ENCODE data around the gene GCK. TPM values are rescaled to one million over a fixed set of nuclear protein-coding genes. Genes with fewer than 3 reads are reported as not detected.

Gene GCK
- total RNA-seq, 1 experiment from 2014 or later, result not detected

GRCh38 chr7:44152971-44153947 lies 36.0 kb downstream of the GCK start:
- TF ChIP-seq, protein P1, sequence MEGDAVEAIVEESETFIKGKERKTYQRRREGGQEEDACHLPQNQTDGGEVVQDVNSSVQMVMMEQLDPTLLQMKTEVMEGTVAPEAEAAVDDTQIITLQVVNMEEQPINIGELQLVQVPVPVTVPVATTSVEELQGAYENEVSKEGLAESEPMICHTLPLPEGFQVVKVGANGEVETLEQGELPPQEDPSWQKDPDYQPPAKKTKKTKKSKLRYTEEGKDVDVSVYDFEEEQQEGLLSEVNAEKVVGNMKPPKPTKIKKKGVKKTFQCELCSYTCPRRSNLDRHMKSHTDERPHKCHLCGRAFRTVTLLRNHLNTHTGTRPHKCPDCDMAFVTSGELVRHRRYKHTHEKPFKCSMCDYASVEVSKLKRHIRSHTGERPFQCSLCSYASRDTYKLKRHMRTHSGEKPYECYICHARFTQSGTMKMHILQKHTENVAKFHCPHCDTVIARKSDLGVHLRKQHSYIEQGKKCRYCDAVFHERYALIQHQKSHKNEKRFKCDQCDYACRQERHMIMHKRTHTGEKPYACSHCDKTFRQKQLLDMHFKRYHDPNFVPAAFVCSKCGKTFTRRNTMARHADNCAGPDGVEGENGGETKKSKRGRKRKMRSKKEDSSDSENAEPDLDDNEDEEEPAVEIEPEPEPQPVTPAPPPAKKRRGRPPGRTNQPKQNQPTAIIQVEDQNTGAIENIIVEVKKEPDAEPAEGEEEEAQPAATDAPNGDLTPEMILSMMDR (IDR thresholded peaks at IDR 0.05; ENCODE audit: insufficient read depth in 1 of 2, low read depth in 1 of 2, low read length in 1 of 2, severe bottlenecking in 1 of 2, unreplicated experiment in 1 of 2), result no peak
- Histone ChIP-seq H3K36me3 (ENCODE audit: control insufficient read depth, insufficient read depth, low read length) (no peaks in the 10 kb centered on the region), H3K27me3 (replicated peaks; ENCODE audit: control insufficient read depth, insufficient read depth, low read length) (no peaks in the 10 kb centered on the region), H3K4me1 (no peaks in the 10 kb centered on the region), H3K4me3 (ENCODE audit: low read depth, low read length) (no peak overlapping the region), H3K9me3 (no peaks in the 10 kb centered on the region)
- CTCF ChIA-PET, result no interaction called here
- no TSS peak for BruUV-seq (replicated peaks)
- POLR2A ChIA-PET, result no interaction called here
- Mint-ChIP-seq H3K27me3 (ENCODE audit: insufficient read depth, unreplicated experiment) (no peaks in the 10 kb centered on the region), H3K36me3 (ENCODE audit: insufficient read depth, unreplicated experiment) (no peaks in the 10 kb centered on the region), H3K4me3 (ENCODE audit: unreplicated experiment) (no peak overlapping the region), H3K27ac (ENCODE audit: unreplicated experiment) (no peak overlapping the region), H3K9me3 (ENCODE audit: unreplicated experiment) (no peaks in the 10 kb centered on the region), H3K4me1 (ENCODE audit: low read depth, unreplicated experiment) (peaks cover 6% of the 10 kb centered on the region)
- DNase-seq, result peak in 1 of 2 experiments; percentile 26
- intact Hi-C loops (cut with micrococcal nuclease; ENCODE audit: unreplicated experiment), result no loop called here

DNA sequence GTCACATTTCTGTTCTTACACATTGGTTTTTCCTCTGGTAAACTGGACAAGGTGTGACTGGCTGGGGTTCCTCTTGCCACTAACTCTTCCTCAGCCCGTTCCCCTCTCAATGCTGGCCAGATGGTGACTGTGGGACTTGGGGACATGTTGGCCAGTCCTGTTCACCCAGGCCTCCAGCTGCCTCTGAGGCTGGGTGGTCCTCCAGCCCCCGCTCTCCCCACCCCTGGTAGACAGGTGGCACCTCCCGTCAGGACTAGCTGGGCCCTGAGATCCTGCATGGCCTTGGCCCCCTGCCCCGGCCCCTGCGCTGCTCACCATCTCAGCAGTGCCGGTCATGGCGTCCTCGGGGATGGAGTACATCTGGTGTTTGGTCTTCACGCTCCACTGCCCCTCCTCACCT lies 37.3 kb downstream of the GCK start:
- H3K9me3 ChIP-seq, result no peaks in the 10 kb centered on the region
- Mint-ChIP-seq H3K9me3 (ENCODE audit: unreplicated experiment) (no peaks in the 10 kb centered on the region), H3K4me1 (ENCODE audit: low read depth, unreplicated experiment) (peaks cover 6% of the 10 kb centered on the region), H3K36me3 (ENCODE audit: insufficient read depth, unreplicated experiment) (no peaks in the 10 kb centered on the region), H3K4me3 (ENCODE audit: unreplicated experiment) (no peak overlapping the region), H3K27me3 (ENCODE audit: insufficient read depth, unreplicated experiment) (no peaks in the 10 kb centered on the region), H3K27ac (ENCODE audit: unreplicated experiment) (no peak overlapping the region)
- no peak overlapping the region for H3K4me3 ChIP-seq (ENCODE audit: low read depth, low read length)
- no peaks in the 10 kb centered on the region for H3K27me3 ChIP-seq (replicated peaks; ENCODE audit: control insufficient read depth, insufficient read depth, low read length)
- ChIA-PET CTCF (no interaction called here), POLR2A (no interaction called here)
- no TSS peak for BruUV-seq (replicated peaks)
- DNase-seq, result no peak
- H3K36me3 ChIP-seq (ENCODE audit: control insufficient read depth, insufficient read depth, low read length), result no peaks in the 10 kb centered on the region
- intact Hi-C loops (cut with micrococcal nuclease; ENCODE audit: unreplicated experiment), result no loop called here
- no peaks in the 10 kb centered on the region for H3K4me1 ChIP-seq
- TF ChIP-seq, protein P1 (IDR thresholded peaks at IDR 0.05; ENCODE audit: insufficient read depth in 1 of 2, low read depth in 1 of 2, low read length in 1 of 2, severe bottlenecking in 1 of 2, unreplicated experiment in 1 of 2), result no peak

- H3K27ac Mint-ChIP-seq (ENCODE audit: unreplicated experiment), result no peak overlapping the region
- H3K9me3 Mint-ChIP-seq (ENCODE audit: unreplicated experiment), result no peaks in the 10 kb centered on the region
- peak in 1 of 2 experiments; percentile 25 for DNase-seq
- intact Hi-C loops (cut with micrococcal nuclease; ENCODE audit: unreplicated experiment), result no loop called here
- Histone ChIP-seq H3K9me3 (no peaks in the 10 kb centered on the region), H3K4me1 (no peaks in the 10 kb centered on the region), H3K4me3 (ENCODE audit: low read depth, low read length) (no peak overlapping the region), H3K27me3 (replicated peaks; ENCODE audit: control insufficient read depth, insufficient read depth, low read length) (no peaks in the 10 kb centered on the region), H3K36me3 (ENCODE audit: control insufficient read depth, insufficient read depth, low read length) (no peaks in the 10 kb centered on the region)
- ChIA-PET POLR2A (no interaction called here), CTCF (interaction anchor here (1.3 kb wide), 1 partner anchor 20 kb away, joined by 5 read pairs; no protein-coding TSS in a partner anchor)
- no peaks in the 10 kb centered on the region for H3K36me3 Mint-ChIP-seq (ENCODE audit: insufficient read depth, unreplicated experiment)
- TF ChIP-seq, protein P1 (IDR thresholded peaks at IDR 0.05; ENCODE audit: insufficient read depth in 1 of 2, low read depth in 1 of 2, low read length in 1 of 2, severe bottlenecking in 1 of 2, unreplicated experiment in 1 of 2), result no peak
- no peaks in the 10 kb centered on the region for H3K27me3 Mint-ChIP-seq (ENCODE audit: insufficient read depth, unreplicated experiment)
- no TSS peak for BruUV-seq (replicated peaks)
- H3K4me1 Mint-ChIP-seq (ENCODE audit: low read depth, unreplicated experiment), result peaks cover 6% of the 10 kb centered on the region
- no peak overlapping the region for H3K4me3 Mint-ChIP-seq (ENCODE audit: unreplicated experiment)
Observed at GRCh38 chr7:44150966-44151941, 38.0 kb downstream of the GCK start.
